Loucy (cell line): Measurements from ENCODE around the gene COLEC11.

Source experiments
- H2AFZ ChIP-seq: fragments of 200-600 bp; sonication (generic); 2 replicates; pipeline ENCODE4 v1.6.0; 2016; ENCODE audit warnings: antibody characterized with exemption, mild to moderate bottlenecking, low read length, moderate library complexity
- H3F3A ChIP-seq: fragments of 200-600 bp; 2 replicates; pipeline ENCODE4 v1.6.0; 2016; ENCODE audit warnings: antibody characterized with exemption, low read depth, mild to moderate bottlenecking
- H3K27me3 ChIP-seq: fragments of 200-600 bp; sonication (generic); 2 replicates; pipeline ENCODE4 v1.6.1; 2014; ENCODE audit warnings: low read length, mild to moderate bottlenecking; ENCODE audit not compliant: insufficient read depth, poor library complexity, severe bottlenecking
- H3K36me3 ChIP-seq: fragments of 200-600 bp; sonication (generic); 2 replicates; pipeline ENCODE4 v1.6.1; 2016; ENCODE audit warnings: low read length; ENCODE audit not compliant: insufficient read depth
- H3K4me1 ChIP-seq: fragments of 200-600 bp; sonication (generic); 2 replicates; pipeline ENCODE4 v1.5.1; 2014; ENCODE audit warnings: low read length, mild to moderate bottlenecking; ENCODE audit not compliant: insufficient read depth, poor library complexity, severe bottlenecking
- H3K4me2 ChIP-seq: fragments of 200-600 bp; sonication (generic); 2 replicates; pipeline ENCODE4 v1.6.0; 2014; ENCODE audit warnings: antibody characterized with exemption, low read length, low read depth, mild to moderate bottlenecking; ENCODE audit not compliant: poor library complexity, severe bottlenecking
- H3K4me3 ChIP-seq: fragments of 200-600 bp; sonication (generic); 2 replicates; pipeline ENCODE4 v1.5.1; 2014; ENCODE audit warnings: low read length, mild to moderate bottlenecking, mixed read lengths; ENCODE audit not compliant: poor library complexity, severe bottlenecking
- H3K79me2 ChIP-seq: fragments of 200-600 bp; sonication (generic); 2 replicates; pipeline ENCODE4 v1.6.1; 2014; ENCODE audit warnings: low read length; ENCODE audit not compliant: insufficient read depth
- H3K9ac ChIP-seq: fragments of 200-600 bp; sonication (generic); 2 replicates; pipeline ENCODE4 v1.6.0; 2014; ENCODE audit warnings: mild to moderate bottlenecking, low read depth, low read length, moderate library complexity; ENCODE audit not compliant: poor library complexity, severe bottlenecking
- H3K9me2 ChIP-seq: fragments of 200-600 bp; sonication (generic); replicated peaks from 2 replicates; pipeline ENCODE4 v1.6.1; 2016; ENCODE audit warnings: low read depth, low read length, mixed read lengths
- H3K9me3 ChIP-seq: fragments of 200-600 bp; sonication (generic); 2 replicates; pipeline ENCODE4 v1.6.1; 2014; ENCODE audit warnings: mild to moderate bottlenecking, antibody characterized with exemption, low read length, low read depth; ENCODE audit not compliant: insufficient read depth
- H4K20me1 ChIP-seq: fragments of 200-600 bp; sonication (generic); 2 replicates; pipeline ENCODE4 v1.6.0; 2014; ENCODE audit warnings: antibody characterized with exemption, low read length, mild to moderate bottlenecking; ENCODE audit not compliant: insufficient read depth, poor library complexity, severe bottlenecking
- EZH2phosphoT487 ChIP-seq: fragments of 200-600 bp; IDR thresholded peaks from 2 replicates; pipeline ENCODE4 v1.6.1; 2018; ENCODE audit warnings: antibody characterized with exemption, mild to moderate bottlenecking, moderate library complexity, borderline replicate concordance
- TF ChIP-seq, protein P1 (sequence below): fragments of 200-600 bp; sonication (generic); conservative IDR thresholded peaks from 2 replicates; pipeline ENCODE4 v1.5.1; 2014; ENCODE audit warnings: mild to moderate bottlenecking, antibody characterized with exemption, low read length

COLEC11 gene

DNA sequence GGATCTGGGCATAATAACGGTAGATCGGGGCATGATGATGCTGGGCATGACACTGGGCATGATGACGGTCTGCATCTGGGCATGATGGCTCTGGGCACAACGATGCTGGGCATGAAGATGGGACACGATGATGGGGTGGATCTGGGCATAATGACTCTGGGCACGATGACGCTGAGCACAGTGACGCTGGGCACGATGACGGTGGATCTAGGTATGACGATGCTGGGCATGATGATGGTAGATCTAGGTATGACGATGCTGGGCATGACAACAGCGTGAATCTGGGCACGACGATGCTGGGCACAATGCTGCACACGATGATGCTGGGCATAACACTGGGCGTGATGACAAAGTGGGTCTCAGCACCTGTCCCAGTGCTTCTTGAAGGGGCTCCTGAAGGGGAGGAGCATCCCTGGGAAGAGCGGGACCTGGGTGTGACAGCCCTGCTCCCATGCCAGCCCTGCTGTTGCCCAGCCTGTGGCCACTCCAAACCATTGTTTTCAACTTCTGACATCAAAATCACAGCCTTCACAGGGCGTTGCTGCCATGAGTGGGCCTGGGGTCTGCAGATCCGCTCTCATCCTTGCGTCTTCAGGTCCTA, 32.7 kb downstream of the COLEC11 start:
- no peaks in the 10 kb centered on the region for H3K9me2 ChIP-seq
- H3K9ac ChIP-seq = no peak overlapping the region
- TF ChIP-seq, protein P1, sequence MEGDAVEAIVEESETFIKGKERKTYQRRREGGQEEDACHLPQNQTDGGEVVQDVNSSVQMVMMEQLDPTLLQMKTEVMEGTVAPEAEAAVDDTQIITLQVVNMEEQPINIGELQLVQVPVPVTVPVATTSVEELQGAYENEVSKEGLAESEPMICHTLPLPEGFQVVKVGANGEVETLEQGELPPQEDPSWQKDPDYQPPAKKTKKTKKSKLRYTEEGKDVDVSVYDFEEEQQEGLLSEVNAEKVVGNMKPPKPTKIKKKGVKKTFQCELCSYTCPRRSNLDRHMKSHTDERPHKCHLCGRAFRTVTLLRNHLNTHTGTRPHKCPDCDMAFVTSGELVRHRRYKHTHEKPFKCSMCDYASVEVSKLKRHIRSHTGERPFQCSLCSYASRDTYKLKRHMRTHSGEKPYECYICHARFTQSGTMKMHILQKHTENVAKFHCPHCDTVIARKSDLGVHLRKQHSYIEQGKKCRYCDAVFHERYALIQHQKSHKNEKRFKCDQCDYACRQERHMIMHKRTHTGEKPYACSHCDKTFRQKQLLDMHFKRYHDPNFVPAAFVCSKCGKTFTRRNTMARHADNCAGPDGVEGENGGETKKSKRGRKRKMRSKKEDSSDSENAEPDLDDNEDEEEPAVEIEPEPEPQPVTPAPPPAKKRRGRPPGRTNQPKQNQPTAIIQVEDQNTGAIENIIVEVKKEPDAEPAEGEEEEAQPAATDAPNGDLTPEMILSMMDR = no peak
- TF ChIP-seq EZH2phosphoT487 = no peak
- no peaks in the 10 kb centered on the region for H3K9me3 ChIP-seq
- no peaks in the 10 kb centered on the region for H4K20me1 ChIP-seq
- no peaks in the 10 kb centered on the region for H3K79me2 ChIP-seq
- H3K4me3 ChIP-seq = no peak overlapping the region
- no peaks in the 10 kb centered on the region for H3K4me1 ChIP-seq
- no peak overlapping the region for H3K4me2 ChIP-seq
- H2AFZ ChIP-seq = no peak overlapping the region
- no peaks in the 10 kb centered on the region for H3K27me3 ChIP-seq
- no peaks in the 10 kb centered on the region for H3F3A ChIP-seq
- no peaks in the 10 kb centered on the region for H3K36me3 ChIP-seq

DNA sequence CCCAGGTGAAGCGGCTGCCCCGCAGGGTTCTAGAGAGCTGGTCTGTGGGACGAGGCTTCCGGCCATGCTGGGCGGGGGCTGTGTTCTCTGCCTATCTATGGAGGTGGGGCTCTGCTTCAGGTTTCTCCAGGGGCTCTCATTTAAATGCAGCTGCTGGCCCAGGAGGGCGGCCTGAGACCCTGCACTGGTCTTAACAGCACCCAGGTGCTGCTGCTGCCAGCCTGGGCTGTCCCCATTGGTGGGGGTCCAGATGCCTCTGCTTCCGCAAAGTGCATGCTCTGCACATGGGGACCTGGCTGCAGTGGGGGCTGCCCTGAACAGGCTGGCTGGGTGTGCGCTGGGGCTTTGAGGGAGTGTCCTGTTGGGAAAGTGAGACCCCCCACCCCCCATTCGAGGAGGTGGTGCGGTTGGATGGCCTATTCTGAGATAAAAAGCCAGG, 33.3 kb downstream of the COLEC11 start:
- Histone ChIP-seq H3K9me2 (no peaks in the 10 kb centered on the region), H3K4me3 (no peak overlapping the region), H3K79me2 (no peaks in the 10 kb centered on the region), H3F3A (no peaks in the 10 kb centered on the region), H3K9ac (no peak overlapping the region), H3K4me1 (no peaks in the 10 kb centered on the region), H3K9me3 (no peaks in the 10 kb centered on the region), H4K20me1 (no peaks in the 10 kb centered on the region), H3K4me2 (no peak overlapping the region), H3K36me3 (no peaks in the 10 kb centered on the region), H3K27me3 (no peaks in the 10 kb centered on the region), H2AFZ (no peak overlapping the region)
- no peak for TF ChIP-seq EZH2phosphoT487

DNA sequence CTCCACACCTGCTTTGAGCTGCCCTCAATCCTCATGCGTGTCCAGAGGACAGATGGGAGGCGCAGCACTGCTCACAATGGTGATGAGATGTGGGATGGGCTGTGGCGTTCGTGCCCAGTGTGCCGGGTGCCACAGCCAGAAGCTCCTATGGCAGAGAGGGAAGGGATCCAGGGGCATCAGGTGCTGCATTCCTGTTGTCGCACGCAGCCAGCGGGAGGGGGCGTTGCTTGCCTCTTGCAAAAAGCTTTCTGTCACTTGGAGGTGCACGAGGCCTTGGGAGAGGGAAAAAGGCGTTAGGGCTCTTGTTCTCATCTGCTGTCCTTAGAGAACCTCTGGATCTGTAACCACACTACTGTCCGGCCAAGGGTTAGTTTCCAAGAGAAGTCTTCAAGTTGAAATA, 33.9 kb downstream of the COLEC11 start:
- no peaks in the 10 kb centered on the region for H3K36me3 ChIP-seq
- H3K4me1 ChIP-seq = no peaks in the 10 kb centered on the region
- H3K4me2 ChIP-seq = no peak overlapping the region
- TF ChIP-seq, protein P1 = no peak; the same call in 1 of the 2 replicates
- TF ChIP-seq EZH2phosphoT487 = no peak
- no peaks in the 10 kb centered on the region for H3K27me3 ChIP-seq
- no peak overlapping the region for H3K4me3 ChIP-seq
- no peaks in the 10 kb centered on the region for H3F3A ChIP-seq
- H3K9ac ChIP-seq = no peak overlapping the region
- no peaks in the 10 kb centered on the region for H3K9me2 ChIP-seq
- no peaks in the 10 kb centered on the region for H3K9me3 ChIP-seq
- no peaks in the 10 kb centered on the region for H3K79me2 ChIP-seq
- H4K20me1 ChIP-seq = no peaks in the 10 kb centered on the region
- no peak overlapping the region for H2AFZ ChIP-seq

DNA sequence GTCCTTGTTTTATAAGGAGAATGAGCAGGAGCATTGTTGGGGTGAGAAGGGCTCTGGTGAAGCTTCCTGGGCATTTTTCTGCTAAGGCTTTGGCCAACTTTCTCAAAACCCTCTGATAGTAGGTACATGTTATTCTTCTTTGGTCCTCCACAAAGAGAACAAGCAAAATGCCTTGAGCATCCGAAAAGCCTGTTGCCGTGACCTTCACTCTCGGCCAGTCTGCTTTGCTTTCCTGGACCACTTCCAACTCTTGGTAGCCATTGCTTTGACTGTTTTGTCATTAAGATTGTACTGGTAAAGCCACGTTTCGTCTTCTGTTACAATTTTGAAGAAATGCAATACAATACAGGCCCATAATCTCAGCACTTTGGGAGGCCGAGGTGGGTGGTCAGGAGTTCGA, 35.7 kb downstream of the COLEC11 start:
- Histone ChIP-seq H3F3A (no peaks in the 10 kb centered on the region), H3K36me3 (no peaks in the 10 kb centered on the region), H3K9me3 (no peaks in the 10 kb centered on the region), H2AFZ (no peak overlapping the region), H3K9ac (no peak overlapping the region), H3K27me3 (no peaks in the 10 kb centered on the region), H4K20me1 (no peaks in the 10 kb centered on the region), H3K9me2 (no peaks in the 10 kb centered on the region), H3K4me1 (no peaks in the 10 kb centered on the region), H3K4me3 (no peak overlapping the region), H3K4me2 (no peak overlapping the region), H3K79me2 (no peaks in the 10 kb centered on the region)
- TF ChIP-seq, protein P1 = no peak
- no peak for TF ChIP-seq EZH2phosphoT487
